Activated CD4-positive, CD25-positive, alpha-beta regulatory T cell (primary cell): ENCODE data around the gene GTPBP1.

ENCODE experiments used
- DNase-seq, 4 experiments: peaks; one replicate each; lab custom pipeline; 2025; lab: John Stamatoyannopoulos, UW

Gene GTPBP1

DNA sequence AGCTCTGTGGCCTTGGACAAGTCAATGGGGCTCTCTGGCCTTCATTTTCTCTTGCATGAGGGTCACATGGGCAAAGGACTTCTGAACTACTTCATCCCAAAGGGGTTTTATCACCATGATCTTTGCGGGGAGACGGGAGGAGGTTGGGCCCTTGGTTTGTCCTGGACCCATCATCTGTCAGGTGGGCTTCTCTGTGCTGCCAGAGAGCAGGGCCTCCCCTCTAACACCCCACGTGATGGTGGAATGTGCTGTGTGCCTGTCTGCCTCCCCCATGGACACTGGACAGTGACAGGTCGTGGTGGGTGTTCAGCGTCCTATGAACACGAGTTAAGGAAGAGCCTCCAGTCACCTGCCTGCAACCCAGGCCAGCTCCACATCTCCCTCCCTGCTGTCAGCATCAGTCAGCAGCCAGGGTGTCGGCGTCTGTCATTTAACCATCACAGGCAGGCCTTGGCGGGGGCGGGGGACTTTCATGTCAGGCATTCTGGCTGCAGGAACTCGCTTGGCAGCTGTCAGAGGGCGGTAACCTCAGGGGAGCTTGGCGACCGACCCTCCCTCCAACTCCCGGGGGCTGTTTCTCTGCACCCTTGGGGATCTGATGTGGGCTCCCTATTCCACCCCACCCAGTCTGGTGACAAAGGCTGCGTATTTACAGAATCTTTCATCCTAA, 52.7 kb downstream of the GTPBP1 start:
- DNase-seq, result peak in 3 of 4 experiments; percentile 17 to 41 (median 17)

DNA sequence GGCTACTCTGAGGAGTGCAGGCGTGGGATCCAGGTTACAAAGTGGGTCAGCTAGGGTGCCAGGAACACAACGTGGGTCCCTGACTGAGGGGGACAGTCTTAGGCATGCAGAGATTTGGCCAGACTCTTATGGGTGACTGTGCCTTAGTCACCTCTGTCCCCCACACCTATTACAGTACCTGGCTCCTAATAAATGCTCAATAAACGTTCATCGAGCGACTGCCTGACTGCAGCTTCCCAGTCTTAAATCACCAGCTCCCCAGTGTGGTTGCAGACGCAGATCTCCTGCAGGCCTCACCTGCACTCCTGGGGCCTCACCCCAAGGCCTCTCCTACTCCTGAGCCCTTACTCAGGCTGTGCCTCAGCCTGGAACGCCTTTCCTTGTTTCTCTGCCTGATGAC, 53.3 kb downstream of the GTPBP1 start:
- DNase-seq, result no peak

- no peak for DNase-seq
These were observed 54.9 kb downstream of the GTPBP1 start for GRCh38 chr22:38760477-38761201.

GRCh38 chr22:38761202-38762162, 55.7 kb downstream of the GTPBP1 start:
- DNase-seq, result no peak

GRCh38 chr22:38762551-38762983, 56.8 kb downstream of the GTPBP1 start:
- no peak for DNase-seq

DNA sequence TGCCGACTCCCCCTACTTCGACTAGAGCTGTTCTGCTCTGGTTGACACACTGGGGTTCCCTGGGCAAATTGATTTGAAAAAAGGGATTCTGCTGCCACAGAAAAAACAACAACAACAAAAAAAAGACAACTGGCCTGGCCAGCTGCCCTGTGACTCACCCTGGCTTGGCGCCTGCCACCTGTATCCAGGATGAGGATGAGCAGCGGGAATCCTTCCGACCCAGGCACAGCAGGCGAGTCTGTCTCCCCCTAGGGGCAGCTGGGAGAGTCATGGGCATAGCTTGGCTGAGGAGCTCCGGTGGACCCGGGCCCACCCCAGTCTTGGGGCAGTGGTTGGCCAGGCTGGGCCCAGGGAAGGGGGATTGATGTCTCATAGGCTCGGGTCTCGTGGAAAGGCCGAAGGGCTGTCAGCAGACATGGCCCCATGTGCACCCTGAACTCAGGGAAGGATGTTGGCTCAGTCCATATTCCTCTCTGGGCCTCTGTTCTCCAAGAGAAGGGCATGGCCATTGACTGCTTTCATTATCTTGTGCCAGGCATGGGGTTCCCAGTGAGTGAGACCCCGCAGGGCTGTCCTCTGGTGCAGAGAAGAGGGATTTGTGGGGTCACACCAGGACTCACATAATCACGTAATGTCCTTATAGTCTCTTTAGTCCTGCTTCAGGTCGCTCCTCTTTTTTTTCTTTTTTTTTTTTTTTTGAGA, 60.5 kb downstream of the GTPBP1 start:
- peak in 1 of 4 experiments; percentile 8 for DNase-seq

DNA sequence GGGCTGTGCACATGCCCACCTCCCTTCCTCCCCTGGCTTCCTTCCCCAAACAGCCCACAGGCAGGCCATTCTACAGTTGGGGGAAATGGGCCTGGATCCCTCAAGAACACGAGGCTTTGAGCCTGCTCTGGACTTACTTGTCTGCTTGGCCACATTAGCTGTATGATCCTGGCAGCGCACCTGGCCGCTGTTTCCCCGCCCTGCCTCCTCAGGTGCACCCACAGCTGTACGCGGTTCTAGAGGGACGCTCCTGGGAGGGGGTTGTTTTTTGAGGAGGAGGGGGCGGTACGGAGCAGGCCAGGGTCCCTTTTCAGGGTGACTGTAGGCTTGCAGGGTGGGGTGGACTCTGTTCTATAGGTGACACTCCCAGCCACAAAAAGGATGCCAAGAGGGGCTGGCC, 61.6 kb downstream of the GTPBP1 start:
- DNase-seq, result no peak

DNA sequence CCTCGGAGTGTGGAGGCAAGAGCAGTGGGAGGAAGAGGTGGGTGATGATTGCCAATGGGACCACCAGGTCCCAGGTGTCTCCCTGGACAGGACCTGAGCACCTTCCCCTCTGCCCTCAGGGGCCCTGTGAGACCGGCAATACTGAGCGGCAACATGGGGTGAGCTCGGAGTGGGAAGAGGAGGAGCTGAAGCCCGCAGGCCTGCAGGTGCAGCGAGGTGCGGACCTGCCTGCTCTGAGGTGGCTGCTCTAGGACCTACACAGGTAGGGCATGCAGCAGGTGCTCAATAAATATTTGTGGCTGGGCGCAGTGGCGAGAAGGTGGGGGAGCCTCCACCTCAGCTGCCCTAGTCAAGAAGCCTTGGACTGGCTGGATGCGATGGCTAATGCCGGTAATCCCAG, 62.3 kb downstream of the GTPBP1 start:
- no peak for DNase-seq

GRCh38 chr22:38770257-38770949, 64.7 kb downstream of the GTPBP1 start:
- no peak for DNase-seq

GRCh38 chr22:38772623-38772873, 66.8 kb downstream of the GTPBP1 start:
- no peak for DNase-seq

GRCh38 chr22:38773363-38773946, 67.7 kb downstream of the GTPBP1 start:
- no peak for DNase-seq

DNA sequence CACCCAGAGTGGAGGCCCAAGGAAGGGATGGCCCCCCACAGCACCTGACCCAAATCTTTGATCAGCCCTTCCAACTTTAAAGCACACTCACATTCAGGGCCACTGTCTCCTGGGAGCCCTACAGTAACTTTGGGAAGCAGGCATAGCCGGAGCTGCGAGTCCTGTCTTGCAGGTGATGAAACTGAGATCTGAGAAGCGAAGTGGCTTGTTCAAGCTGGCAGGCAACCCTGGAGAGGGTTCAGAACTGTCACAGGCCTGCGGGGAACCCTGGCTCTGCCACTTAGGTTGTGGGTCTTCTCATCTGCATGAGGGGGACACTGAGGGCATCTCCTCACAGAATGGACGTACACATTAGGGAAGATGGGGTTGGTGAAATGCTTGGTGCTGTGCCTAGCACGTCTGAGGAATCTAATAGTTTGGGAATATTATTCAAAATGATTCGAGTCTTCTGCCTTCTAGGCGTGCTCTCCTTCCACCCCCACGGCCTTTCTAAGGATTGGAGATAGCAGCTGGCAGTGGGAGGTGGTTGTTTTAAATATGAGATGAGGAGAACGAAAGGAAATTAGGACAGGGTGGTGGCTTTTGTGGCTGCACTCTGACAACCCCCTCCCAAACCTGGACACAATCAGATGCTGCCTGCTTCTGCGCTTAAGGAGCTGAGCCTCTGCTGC, 68.9 kb downstream of the GTPBP1 start:
- no peak for DNase-seq

DNA sequence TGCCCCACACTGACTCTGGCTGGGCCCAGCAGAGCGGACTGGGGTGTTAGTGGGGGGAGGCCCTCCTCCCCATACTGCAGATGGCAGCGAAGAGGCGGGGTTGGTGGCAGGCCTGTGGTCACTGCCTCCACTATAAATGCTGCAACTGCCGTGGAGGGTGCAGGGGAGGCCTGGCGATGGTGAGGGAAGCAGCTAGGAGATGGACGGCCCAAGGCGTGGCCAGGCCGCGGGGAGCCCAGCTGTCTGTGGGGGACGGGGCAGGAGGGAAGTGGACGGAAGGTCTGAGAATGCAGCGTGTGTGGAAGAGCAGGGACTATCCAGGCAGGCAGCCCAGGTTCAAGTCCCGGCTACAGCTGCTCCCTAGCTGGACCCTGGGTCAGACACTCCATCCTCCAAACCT, 69.9 kb downstream of the GTPBP1 start:
- no peak for DNase-seq

DNA sequence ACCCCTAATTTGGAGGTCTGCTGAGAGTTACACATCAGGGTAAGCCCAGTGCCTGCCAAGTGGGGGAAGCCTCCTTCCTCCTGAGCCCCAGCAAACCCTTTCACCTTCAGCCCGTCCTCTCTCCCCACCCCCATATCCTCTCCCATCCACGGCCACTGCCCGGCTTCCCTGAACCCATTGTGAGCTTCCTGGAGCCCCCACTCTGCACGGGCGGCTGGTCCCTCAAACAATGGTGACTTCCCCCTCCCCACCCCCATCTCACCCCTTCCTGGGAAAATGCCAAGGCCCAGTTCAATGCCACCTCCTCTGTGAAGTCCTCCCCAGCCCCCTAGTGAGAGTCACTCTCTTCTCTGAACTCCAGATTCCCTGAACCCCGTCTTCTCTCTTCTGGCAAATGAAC, 70.3 kb downstream of the GTPBP1 start:
- DNase-seq, result no peak

DNA sequence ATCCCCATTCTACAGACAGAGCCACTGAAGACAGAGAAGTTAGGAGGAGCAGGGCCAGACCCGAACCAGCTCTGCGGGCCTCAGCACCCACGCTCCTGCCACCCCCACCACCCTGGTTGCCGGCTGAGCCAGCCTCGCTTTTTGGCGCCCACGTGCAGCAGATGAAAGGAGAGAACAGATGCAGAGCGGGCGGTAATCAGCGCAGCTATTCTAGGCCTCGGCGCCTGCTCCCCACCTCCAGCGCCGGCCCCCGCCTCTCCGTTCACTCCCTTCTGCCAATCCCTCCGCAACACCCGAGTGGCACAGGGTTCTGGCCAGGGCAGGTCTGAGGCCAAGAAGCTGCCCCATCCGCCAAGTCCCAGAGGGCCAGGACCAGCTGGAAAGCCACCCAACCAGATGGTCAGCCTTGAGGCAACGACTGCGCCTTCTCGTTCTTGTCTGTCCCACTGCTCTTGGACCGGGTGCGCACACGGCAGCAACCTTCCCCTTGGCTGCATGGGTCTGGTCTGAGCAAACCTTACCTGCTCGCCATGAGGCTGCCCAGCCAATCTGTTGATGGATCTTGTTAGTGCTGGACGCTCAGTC, 71.4 kb downstream of the GTPBP1 start:
- DNase-seq, result no peak

GRCh38 chr22:38781033-38781432, 75.3 kb downstream of the GTPBP1 start:
- no peak for DNase-seq

DNA sequence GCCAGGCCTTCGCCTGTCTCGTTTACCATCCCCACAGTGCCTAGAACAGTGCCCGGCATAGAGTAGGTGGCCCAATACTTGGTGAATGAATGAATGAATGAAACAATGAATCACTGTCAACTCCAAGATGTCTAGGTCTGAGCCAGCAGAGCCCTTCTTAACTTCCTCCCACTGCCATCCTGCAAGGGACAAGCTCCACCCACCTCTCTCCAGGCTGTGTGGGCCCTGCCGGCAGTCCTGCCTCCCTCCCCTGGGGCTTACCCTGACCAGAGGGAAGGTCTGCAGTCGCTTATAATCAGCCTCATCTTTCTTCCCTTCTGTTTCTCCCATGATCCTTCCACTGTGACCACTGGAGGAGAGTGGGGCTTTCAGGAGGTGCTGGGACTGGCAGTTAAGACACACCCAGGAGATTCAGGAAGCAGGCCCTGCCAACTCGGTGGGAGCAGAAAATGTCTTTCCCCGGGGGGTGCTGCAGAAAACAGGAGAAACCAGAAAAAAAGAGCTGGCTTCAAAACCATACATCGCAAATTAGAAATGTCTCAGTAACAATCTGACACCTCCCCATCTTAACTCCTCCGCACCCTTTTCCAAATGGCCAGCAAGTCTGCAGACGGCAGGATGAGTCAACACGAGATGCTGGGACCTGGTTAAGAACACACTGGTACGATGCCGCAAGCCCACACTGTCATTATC, 76.8 kb downstream of the GTPBP1 start:
- DNase-seq, result no peak
